ENCODE data around the gene DPYSL3.

Gene DPYSL3

GRCh38 chr5:147410496-147411358 is 99.1 kb downstream of the DPYSL3 start:
- TF ChIP-seq CTCF (conservative IDR thresholded peaks at IDR 0.05): no peak

GRCh38 chr5:147408980-147409379 is 100.9 kb downstream of the DPYSL3 start:
- no peak overlapping the region for H3K27ac ChIP-seq
- no peak for TF ChIP-seq CTCF (conservative IDR thresholded peaks at IDR 0.05)

More at GRCh38 chr5:147410496-147411358, 99.1 kb downstream of the DPYSL3 start:
- peak overlapping the region; percentile 56 for H3K27ac ChIP-seq

- TF ChIP-seq CTCF (conservative IDR thresholded peaks at IDR 0.05): no peak
- no peak overlapping the region for H3K27ac ChIP-seq
These were observed 102.7 kb downstream of the DPYSL3 start for GRCh38 chr5:147407094-147407681.

GRCh38 chr5:147406636-147407035 is 103.2 kb downstream of the DPYSL3 start:
- TF ChIP-seq CTCF (conservative IDR thresholded peaks at IDR 0.05): no peak

GRCh38 chr5:147404706-147405105 is 105.2 kb downstream of the DPYSL3 start:
- H3K27ac ChIP-seq: no peak overlapping the region
- no peak for TF ChIP-seq CTCF (conservative IDR thresholded peaks at IDR 0.05)

More at GRCh38 chr5:147406636-147407035, 103.2 kb downstream of the DPYSL3 start:
- H3K27ac ChIP-seq: no peak overlapping the region

GRCh38 chr5:147403651-147404640 is 105.9 kb downstream of the DPYSL3 start:
- H3K27ac ChIP-seq: no peak overlapping the region

More at GRCh38 chr5:147403651-147404640, 105.9 kb downstream of the DPYSL3 start:
- TF ChIP-seq CTCF (conservative IDR thresholded peaks at IDR 0.05): no peak

Data from VCaP (cell line).